Measurements from ENCODE around the gene FBRSL1.
"Not testable (repeated sequence)": the region's sequence is repeated elsewhere in the genome, so short reads cannot be mapped to it uniquely, and the experiment has no call there.

The FBRSL1 gene

GRCh38 chr12:132470397-132470796 lies 19.6 kb upstream of the FBRSL1 start:
- no peak for DNase-seq (ENCODE audit: low read depth)

GRCh38 chr12:132471011-132471857 lies 18.7 kb upstream of the FBRSL1 start:
- DNase-seq (ENCODE audit: low read depth) = no peak

GRCh38 chr12:132471858-132472255 lies 18.1 kb upstream of the FBRSL1 start:
- no peak for DNase-seq (ENCODE audit: low read depth)

GRCh38 chr12:132472386-132472785 lies 17.6 kb upstream of the FBRSL1 start:
- DNase-seq (ENCODE audit: low read depth) = no peak

- DNase-seq (ENCODE audit: low read depth) = no peak
Measured at GRCh38 chr12:132474237-132474741, 15.7 kb upstream of the FBRSL1 start.

- DNase-seq (ENCODE audit: low read depth) = not testable (repeated sequence)
Measured at GRCh38 chr12:132474799-132475303, 15.1 kb upstream of the FBRSL1 start.

GRCh38 chr12:132475304-132476037 lies 14.5 kb upstream of the FBRSL1 start:
- DNase-seq (ENCODE audit: low read depth) = no peak

- DNase-seq (ENCODE audit: low read depth) = no peak
Measured at GRCh38 chr12:132476038-132476414, 13.9 kb upstream of the FBRSL1 start.

GRCh38 chr12:132476421-132476820 lies 13.5 kb upstream of the FBRSL1 start:
- DNase-seq (ENCODE audit: low read depth) = no peak

- DNase-seq (ENCODE audit: low read depth) = no peak
Measured at GRCh38 chr12:132477017-132477702, 12.8 kb upstream of the FBRSL1 start.

- DNase-seq (ENCODE audit: low read depth) = no peak
Measured at GRCh38 chr12:132477703-132478432, 12.1 kb upstream of the FBRSL1 start.

GRCh38 chr12:132478433-132478803 lies 11.5 kb upstream of the FBRSL1 start:
- no peak for DNase-seq (ENCODE audit: low read depth)

GRCh38 chr12:132478845-132479244 lies 11.1 kb upstream of the FBRSL1 start:
- no peak for DNase-seq (ENCODE audit: low read depth)

- DNase-seq (ENCODE audit: low read depth) = no peak
Measured at GRCh38 chr12:132479291-132479690, 10.7 kb upstream of the FBRSL1 start.

- DNase-seq (ENCODE audit: low read depth) = no peak
Measured at GRCh38 chr12:132479938-132480622, 9.9 kb upstream of the FBRSL1 start.

- no peak for DNase-seq (ENCODE audit: low read depth)
Measured at GRCh38 chr12:132480623-132481132, 9.3 kb upstream of the FBRSL1 start.

- no peak for DNase-seq (ENCODE audit: low read depth)
Measured at GRCh38 chr12:132481345-132481744, 8.6 kb upstream of the FBRSL1 start.

- DNase-seq (ENCODE audit: low read depth) = no peak
Measured at GRCh38 chr12:132481771-132482745, 7.9 kb upstream of the FBRSL1 start.

- DNase-seq (ENCODE audit: low read depth) = no peak
Measured at GRCh38 chr12:132482771-132483170, 7.2 kb upstream of the FBRSL1 start.

GRCh38 chr12:132483208-132483607 lies 6.7 kb upstream of the FBRSL1 start:
- DNase-seq (ENCODE audit: low read depth) = no peak
